ENCODE measurements around the gene TECR.

GRCh38 chr19:14565298-14565679 is 35.9 kb downstream of the TECR start:
- TF ChIP-seq, protein P1, sequence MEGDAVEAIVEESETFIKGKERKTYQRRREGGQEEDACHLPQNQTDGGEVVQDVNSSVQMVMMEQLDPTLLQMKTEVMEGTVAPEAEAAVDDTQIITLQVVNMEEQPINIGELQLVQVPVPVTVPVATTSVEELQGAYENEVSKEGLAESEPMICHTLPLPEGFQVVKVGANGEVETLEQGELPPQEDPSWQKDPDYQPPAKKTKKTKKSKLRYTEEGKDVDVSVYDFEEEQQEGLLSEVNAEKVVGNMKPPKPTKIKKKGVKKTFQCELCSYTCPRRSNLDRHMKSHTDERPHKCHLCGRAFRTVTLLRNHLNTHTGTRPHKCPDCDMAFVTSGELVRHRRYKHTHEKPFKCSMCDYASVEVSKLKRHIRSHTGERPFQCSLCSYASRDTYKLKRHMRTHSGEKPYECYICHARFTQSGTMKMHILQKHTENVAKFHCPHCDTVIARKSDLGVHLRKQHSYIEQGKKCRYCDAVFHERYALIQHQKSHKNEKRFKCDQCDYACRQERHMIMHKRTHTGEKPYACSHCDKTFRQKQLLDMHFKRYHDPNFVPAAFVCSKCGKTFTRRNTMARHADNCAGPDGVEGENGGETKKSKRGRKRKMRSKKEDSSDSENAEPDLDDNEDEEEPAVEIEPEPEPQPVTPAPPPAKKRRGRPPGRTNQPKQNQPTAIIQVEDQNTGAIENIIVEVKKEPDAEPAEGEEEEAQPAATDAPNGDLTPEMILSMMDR (conservative IDR thresholded peaks at IDR 0.05; ENCODE audit: low read depth, low read length): no peak
- no peak for TF ChIP-seq CEBPB (IDR thresholded peaks at IDR 0.05; ENCODE audit: low read depth, low read length)
- TF ChIP-seq, protein P2, sequence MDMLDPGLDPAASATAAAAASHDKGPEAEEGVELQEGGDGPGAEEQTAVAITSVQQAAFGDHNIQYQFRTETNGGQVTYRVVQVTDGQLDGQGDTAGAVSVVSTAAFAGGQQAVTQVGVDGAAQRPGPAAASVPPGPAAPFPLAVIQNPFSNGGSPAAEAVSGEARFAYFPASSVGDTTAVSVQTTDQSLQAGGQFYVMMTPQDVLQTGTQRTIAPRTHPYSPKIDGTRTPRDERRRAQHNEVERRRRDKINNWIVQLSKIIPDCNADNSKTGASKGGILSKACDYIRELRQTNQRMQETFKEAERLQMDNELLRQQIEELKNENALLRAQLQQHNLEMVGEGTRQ (IDR thresholded peaks at IDR 0.05; ENCODE audit: low read depth, low read length): no peak
- no peak for TF ChIP-seq NFE2L2 (IDR thresholded peaks at IDR 0.05; ENCODE audit: low read depth, low read length)
- TF ChIP-seq POLR2A (IDR thresholded peaks at IDR 0.05; ENCODE audit: low read depth, low read length): no peak
- no peak for TF ChIP-seq RAD21 (IDR thresholded peaks at IDR 0.05; ENCODE audit: low read length)
- no peak for TF ChIP-seq MXI1 (IDR thresholded peaks at IDR 0.05; ENCODE audit: borderline replicate concordance, low read depth, low read length)
- no peak for TF ChIP-seq FOS (IDR thresholded peaks at IDR 0.05; ENCODE audit: low read depth, low read length)

All from IMR-90 (cell line).